GM12873 (cell line): ENCODE data around the gene ENTHD1.

ENCODE experiments used
- TF ChIP-seq, protein P1 (sequence below): IDR thresholded peaks from 2 replicates; pipeline ENCODE4 v1.5.1; 2012; ENCODE audit warnings: low read depth, mild to moderate bottlenecking, moderate library complexity, low read length, control low read depth; ENCODE audit not compliant: insufficient read depth; ENCODE audit errors: missing control alignments

ENTHD1 gene

DNA sequence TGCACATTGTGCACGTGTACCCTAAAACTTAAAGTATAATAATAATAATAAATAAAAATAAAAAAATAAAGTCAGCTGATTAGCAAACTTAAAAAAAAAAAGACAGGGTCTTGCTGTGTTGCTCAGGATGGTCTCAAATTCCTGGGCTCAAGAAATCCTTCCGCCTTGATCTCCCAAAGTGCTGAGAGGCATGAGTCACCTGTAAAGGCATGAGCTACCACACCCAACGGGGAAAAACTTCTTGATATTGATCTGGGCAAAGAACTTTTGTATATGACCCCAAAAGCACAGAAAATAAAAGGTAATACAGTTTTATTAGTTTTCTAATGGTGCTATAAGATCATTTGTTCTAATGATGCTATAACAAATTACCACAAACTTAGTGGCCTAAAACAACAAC is 46.1 kb downstream of the ENTHD1 start:
- TF ChIP-seq, protein P1, sequence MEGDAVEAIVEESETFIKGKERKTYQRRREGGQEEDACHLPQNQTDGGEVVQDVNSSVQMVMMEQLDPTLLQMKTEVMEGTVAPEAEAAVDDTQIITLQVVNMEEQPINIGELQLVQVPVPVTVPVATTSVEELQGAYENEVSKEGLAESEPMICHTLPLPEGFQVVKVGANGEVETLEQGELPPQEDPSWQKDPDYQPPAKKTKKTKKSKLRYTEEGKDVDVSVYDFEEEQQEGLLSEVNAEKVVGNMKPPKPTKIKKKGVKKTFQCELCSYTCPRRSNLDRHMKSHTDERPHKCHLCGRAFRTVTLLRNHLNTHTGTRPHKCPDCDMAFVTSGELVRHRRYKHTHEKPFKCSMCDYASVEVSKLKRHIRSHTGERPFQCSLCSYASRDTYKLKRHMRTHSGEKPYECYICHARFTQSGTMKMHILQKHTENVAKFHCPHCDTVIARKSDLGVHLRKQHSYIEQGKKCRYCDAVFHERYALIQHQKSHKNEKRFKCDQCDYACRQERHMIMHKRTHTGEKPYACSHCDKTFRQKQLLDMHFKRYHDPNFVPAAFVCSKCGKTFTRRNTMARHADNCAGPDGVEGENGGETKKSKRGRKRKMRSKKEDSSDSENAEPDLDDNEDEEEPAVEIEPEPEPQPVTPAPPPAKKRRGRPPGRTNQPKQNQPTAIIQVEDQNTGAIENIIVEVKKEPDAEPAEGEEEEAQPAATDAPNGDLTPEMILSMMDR = no peak

DNA sequence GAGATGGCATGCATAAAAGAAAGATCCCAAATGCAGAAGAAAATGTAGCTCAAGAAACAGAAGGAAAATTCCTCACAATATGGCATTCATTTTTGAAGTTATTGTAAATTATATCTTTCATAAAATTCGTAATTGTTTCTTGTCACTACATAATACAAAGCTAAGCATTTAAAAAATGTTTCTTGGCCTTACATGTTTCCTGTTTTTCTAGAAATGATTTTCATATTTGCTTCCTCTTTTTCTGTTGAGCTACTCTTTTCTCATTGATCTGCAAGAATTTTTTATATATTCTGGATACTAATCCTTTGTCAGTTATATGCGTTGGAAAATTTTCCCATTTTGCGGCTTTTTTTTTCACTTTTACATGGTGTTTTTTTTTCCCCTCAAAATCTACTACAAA is 48.0 kb downstream of the ENTHD1 start:
- TF ChIP-seq, protein P1 = no peak

DNA sequence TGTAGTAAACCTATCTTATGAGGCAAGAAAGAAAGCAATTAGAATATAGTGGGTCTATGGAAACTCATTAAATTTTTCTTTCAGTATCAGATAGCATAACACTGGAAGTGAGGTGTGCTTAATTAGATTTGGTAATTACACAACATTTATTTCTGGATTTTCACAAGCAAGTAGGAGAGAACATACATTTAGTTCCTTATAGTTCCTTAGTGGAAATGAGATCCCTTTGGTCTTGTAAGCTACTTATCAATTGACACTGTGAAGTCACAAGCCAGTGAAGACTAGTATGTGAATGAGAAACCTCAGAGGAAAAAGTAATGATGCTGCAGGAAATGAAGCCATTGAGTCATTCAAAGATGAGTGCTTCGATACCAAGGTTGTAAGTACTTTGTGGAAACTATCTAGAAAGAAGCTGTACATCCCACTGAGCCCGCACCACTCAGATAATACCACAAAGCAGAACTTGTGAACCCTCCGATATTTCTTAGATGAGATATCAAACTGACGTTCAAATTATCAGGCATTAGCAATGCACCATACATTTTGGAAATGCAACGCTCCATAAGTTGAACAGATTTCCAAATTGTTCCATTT is 53.5 kb downstream of the ENTHD1 start:
- TF ChIP-seq, protein P1 = no peak

DNA sequence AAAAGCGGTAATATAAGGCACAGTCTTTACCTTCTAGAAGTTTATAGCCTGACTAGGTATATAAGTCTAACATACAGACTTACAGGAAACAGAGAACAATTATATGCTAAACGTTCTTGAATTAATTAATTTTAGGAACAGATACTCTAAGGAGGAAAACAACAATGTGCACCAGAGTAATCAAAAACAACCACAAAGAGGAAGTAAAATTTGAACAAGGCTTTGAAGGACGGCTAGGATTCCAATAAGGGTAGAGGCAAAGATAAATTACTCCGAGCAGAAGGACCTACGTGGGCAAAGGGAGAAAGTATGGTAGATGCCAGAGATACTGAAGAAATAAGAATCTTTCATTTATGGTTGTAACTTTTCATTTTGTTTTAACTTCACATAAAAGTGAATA is 54.4 kb downstream of the ENTHD1 start:
- TF ChIP-seq, protein P1 = no peak

DNA sequence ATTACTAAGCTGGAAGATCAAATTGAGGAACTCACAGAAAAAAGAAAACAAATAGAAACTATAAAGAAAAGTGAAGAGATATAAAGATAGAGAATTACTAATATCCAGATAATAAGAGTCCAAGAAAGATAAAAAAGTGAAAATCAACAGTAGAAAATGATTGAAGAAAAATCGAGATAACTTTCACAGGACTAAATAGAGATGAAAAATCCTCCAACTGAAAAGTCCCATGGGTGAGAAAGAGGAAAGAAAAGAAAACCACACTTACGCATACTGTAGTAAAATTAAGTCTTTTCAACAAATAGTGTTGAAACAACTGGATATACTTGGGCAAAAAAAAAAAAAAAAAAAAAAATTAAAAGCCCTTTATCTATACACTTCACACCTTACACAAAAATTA is 60.0 kb downstream of the ENTHD1 start:
- TF ChIP-seq, protein P1 = no peak

DNA sequence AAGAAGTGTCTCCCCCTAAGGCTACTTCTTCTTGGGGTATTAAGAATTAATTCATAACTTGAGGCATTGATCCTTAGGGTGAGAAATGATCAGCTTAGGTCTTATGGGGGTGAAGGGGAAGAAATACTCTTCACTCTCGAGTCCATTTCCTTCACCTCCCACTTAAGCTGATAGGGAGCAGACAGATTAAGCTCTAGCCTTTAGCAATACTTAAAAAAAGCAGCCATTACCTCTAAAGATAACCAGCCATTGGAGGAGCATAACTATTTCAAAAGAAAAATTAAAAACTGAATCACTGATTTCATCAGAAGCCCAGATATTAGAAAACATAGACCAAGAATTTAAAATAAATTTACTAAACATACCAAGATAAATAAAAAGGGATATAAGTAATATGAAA is 60.5 kb downstream of the ENTHD1 start:
- TF ChIP-seq, protein P1 = no peak

DNA sequence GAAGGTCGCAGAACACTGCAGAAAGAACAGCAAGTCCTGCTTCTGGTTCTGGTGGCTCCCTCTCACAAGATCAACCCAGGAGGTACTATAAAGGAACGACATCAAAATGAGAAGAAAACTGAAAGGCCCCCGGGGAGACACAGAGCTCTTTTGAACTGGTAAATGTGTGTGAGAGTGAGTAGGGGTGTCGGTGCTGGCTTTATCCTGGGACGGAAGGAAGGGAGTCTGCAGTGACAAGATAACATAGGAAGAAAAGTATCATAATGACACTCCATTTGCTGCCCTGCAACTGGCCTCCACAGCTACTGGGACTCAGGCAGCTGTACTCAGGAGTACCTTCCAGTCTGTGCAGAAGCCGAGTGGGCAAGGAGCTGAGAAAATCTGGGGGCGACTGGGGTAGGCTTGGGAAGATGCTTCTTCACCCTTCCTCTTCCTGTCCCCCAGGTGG is 60.9 kb downstream of the ENTHD1 start:
- TF ChIP-seq, protein P1 = no peak
